ENCODE data around the gene CFAP92. TPM values are rescaled to one million over a fixed set of nuclear protein-coding genes. Genes with fewer than 3 reads are reported as not detected.

Gene CFAP92
- total and polyA plus RNA-seq, 7 experiments from 2014 or later, result 0.10 to 1.4 (median 0.46) TPM

DNA sequence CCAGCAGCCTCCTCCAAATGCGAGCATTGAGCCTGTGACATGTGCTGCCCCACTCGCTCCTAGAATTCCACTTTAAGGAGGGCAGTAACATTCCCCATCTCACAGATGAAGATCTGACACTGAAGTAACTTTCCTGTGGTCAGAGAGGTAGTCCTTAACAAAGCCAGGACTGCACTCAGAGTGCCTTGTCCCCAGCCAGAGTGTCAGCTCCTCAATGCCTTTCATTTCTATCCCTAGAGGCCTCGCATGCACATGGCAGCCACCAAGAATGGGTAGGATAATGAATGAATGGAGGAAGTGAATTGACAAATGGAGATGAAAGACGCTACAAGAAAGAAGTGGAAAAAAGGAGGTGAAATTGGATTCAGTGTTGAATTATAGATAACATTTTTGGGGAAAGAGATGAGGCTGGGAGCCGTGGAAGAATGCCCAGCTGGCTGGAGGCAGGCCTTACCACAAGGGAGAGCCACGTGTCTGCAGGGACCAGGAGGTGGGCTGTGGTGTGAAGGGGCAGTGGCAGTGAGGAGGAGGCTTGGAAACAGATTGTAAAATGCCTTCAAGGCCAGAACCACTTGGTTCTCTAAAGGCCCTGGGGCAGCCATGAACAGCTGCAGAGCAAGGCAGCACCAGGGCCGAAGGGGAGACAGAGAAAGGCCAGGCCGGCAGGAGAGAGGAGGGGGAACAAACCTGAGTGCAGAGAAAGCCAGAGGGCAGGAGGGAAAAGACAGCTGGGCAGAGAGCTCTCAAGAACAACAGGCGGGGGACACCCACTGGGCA lies 10.4 kb downstream of the CFAP92 start:
- Mint-ChIP-seq H3K27ac (peak overlapping the region in 1 of 9 donors; percentile 49), H3K36me3 (no peaks in the 10 kb centered on the region), H3K4me1 (peaks cover 0 to 7% (median 4%) of the 10 kb centered on the region in 7 donors), H3K9me3 (no peaks in the 10 kb centered on the region), H3K27me3 (peaks cover 0 to 9% (median 0%) of the 10 kb centered on the region in 5 donors), H3K4me3 (no peak overlapping the region)
- intact Hi-C loops (cut with micrococcal nuclease), result no loop called here
- ChIA-PET CTCF (no interaction called here), POLR2A (interaction anchor here (0.6 to 0.8 kb wide), 2 partner anchors 15 to 34 kb away, joined by 3 to 4 read pairs; no protein-coding TSS in a partner anchor)
- no peaks in the 10 kb centered on the region for H3K36me3 ChIP-seq (ENCODE audit: control insufficient read depth in 2 of 3, insufficient read depth in 3 of 3, low read length in 3 of 3)
- no peaks in the 10 kb centered on the region for H3K27me3 ChIP-seq (ENCODE audit: control insufficient read depth in 2 of 2, insufficient read depth in 2 of 2, low read length in 2 of 2)
- no peak overlapping the region for H3K4me3 ChIP-seq (ENCODE audit: low read length)
- no peaks in the 10 kb centered on the region for H3K9me3 ChIP-seq (ENCODE audit: control insufficient read depth in 2 of 3, low read length in 3 of 3)
- DNase-seq, result no peak
- H3K4me1 ChIP-seq (ENCODE audit: control insufficient read depth in 2 of 2, insufficient read depth in 2 of 2, low read length in 2 of 2), result no peaks in the 10 kb centered on the region
- no peak overlapping the region for H3K27ac ChIP-seq (ENCODE audit: low read depth, low read length)
- ATAC-seq, result no peak

DNA sequence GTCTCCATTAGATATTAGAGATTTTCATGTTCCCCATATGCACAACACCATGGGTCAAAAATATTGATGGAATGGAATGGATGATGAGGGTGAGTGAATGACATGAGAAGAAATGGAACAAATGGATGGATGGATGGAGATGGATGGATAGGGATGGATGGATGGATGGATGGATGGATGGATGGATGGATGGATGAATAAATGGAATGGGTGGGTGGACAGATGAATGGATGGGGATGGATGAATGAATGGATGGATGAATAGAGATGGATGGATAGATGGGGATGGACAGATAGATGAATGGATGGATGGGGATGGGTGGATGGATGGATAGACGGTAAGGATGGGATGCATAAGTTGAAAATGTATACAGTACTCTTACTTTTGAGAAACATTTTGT lies 18.6 kb downstream of the CFAP92 start:
- no peak overlapping the region for H3K27ac Mint-ChIP-seq
- H3K9me3 ChIP-seq (ENCODE audit: control insufficient read depth in 2 of 3, low read length in 3 of 3), result no peaks in the 10 kb centered on the region
- ATAC-seq (no peak), DNase-seq (no peak)
- no peak overlapping the region for H3K4me3 ChIP-seq (ENCODE audit: low read length)
- H3K27ac ChIP-seq (ENCODE audit: low read depth, low read length), result no peak overlapping the region
- H3K27me3 ChIP-seq (ENCODE audit: control insufficient read depth in 2 of 2, insufficient read depth in 2 of 2, low read length in 2 of 2), result peaks cover 0 to 3% of the 10 kb centered on the region in 2 donors
- ChIA-PET POLR2A (no interaction called here), CTCF (interaction anchor here (2.6 kb wide), 1 partner anchor 41 kb away, joined by 8 read pairs; no protein-coding TSS in a partner anchor)
- intact Hi-C loops (cut with micrococcal nuclease), result loop anchor here in 1 of 2 donors (10.0 kb wide), 1 partner anchor 110 kb away; no protein-coding TSS in a partner anchor
- H3K4me3 Mint-ChIP-seq, result no peak overlapping the region
- peaks cover 0 to 2% (median 0%) of the 10 kb centered on the region in 11 donors for H3K9me3 Mint-ChIP-seq
- peaks cover 0 to 2% (median 1%) of the 10 kb centered on the region in 7 donors for H3K4me1 Mint-ChIP-seq
- H3K36me3 ChIP-seq (ENCODE audit: control insufficient read depth in 2 of 3, insufficient read depth in 3 of 3, low read length in 3 of 3), result no peaks in the 10 kb centered on the region
- peaks cover 0 to 24% (median 0%) of the 10 kb centered on the region in 5 donors for H3K27me3 Mint-ChIP-seq
- H3K36me3 Mint-ChIP-seq, result no peaks in the 10 kb centered on the region
- no peaks in the 10 kb centered on the region for H3K4me1 ChIP-seq (ENCODE audit: control insufficient read depth in 2 of 2, insufficient read depth in 2 of 2, low read length in 2 of 2)

DNA sequence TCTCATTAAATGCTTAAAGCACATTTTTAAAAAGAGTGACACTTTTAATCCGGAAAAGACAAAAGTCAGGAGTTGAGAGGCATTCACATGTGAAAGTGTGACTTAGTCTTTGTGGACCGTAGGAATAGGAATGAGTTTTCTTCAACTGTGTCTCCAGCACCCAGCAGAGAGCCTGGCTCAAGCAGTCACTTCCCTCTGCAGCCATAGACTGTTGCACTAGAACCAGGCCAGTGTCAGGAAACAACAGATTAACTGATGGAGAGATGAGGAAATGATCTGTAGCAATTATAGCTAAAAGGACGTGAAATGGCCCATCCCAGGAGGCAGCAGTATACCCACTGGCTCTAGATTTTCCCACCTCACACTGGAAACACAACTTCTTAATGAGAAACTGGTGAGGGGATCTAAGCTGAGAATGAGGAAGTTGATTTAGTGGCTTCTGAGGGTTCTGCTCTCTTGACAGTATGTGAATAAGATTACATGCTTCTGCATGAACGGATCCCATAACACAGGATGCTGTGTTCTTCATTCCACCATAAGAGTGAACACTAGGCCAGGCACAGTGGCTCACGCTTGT lies 19.8 kb downstream of the CFAP92 start:
- H3K4me3 ChIP-seq (ENCODE audit: low read length), result no peak overlapping the region
- CTCF ChIA-PET, result interaction anchor here (0.6 kb wide), 1 partner anchor 204 kb away, joined by 3 read pairs; no protein-coding TSS in a partner anchor
- H3K4me1 Mint-ChIP-seq, result peaks cover 0 to 7% (median 6%) of the 10 kb centered on the region in 7 donors
- H3K4me3 Mint-ChIP-seq, result no peak overlapping the region
- H3K27ac Mint-ChIP-seq, result peak overlapping the region in 1 of 9 donors; percentile 4
- no peak overlapping the region for H3K27ac ChIP-seq (ENCODE audit: low read depth, low read length)
- H3K4me1 ChIP-seq (ENCODE audit: control insufficient read depth in 2 of 2, insufficient read depth in 2 of 2, low read length in 2 of 2), result no peaks in the 10 kb centered on the region
- ATAC-seq (peak; percentile 50), DNase-seq (no peak)
- intact Hi-C loops (cut with micrococcal nuclease), result loop anchor here in 1 of 2 donors (5.0 to 10.0 kb wide), 2 partner anchors 111 to 343 kb away; a partner anchor contains a TSS
- no peaks in the 10 kb centered on the region for H3K36me3 Mint-ChIP-seq
- peaks cover 0 to 3% of the 10 kb centered on the region in 2 donors for H3K27me3 ChIP-seq (ENCODE audit: control insufficient read depth in 2 of 2, insufficient read depth in 2 of 2, low read length in 2 of 2)
- no peaks in the 10 kb centered on the region for H3K36me3 ChIP-seq (ENCODE audit: control insufficient read depth in 2 of 3, insufficient read depth in 3 of 3, low read length in 3 of 3)
- H3K27me3 Mint-ChIP-seq, result peaks cover 0 to 26% (median 0%) of the 10 kb centered on the region in 5 donors
- no peaks in the 10 kb centered on the region for H3K9me3 ChIP-seq (ENCODE audit: control insufficient read depth in 2 of 3, low read length in 3 of 3)
- H3K9me3 Mint-ChIP-seq, result peaks cover 0 to 2% (median 0%) of the 10 kb centered on the region in 11 donors
- POLR2A ChIA-PET, result interaction anchor here (0.8 kb wide), 1 partner anchor 42 kb away, joined by 4 read pairs; no protein-coding TSS in a partner anchor

DNA sequence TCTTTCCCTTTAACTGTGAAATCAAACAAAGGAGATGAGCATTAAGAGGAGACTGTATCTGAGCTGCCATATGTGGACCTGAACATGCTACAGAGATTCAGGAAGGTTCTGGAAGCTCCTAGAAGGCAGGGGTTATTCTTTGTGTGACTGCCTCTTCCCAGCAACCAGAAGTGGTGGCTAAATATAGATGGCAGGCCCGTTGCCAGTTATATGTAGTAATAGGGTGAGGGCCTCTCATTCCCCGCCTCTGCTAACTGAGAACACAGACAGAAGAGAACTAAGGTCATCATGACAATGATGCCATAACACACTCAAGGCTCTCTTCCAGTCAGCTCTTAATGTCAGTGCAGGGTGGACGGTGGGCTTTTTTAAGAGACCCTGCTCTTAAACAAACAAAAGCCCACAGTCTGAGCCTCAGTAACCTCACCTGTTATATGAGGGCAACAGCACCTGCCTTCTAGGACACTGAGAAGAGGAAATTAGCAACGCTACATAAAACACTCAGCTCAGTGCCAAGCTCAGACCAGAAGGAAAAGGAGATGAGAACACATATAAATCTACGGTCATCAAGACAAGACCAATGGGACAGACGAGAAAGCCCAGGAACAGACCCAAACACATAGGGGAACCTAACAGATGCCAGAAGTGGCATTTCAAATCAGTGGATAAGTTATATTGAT lies 22.3 kb downstream of the CFAP92 start:
- DNase-seq (no peak), ATAC-seq (no peak)
- Mint-ChIP-seq H3K27ac (no peak overlapping the region), H3K4me3 (no peak overlapping the region), H3K27me3 (peaks cover 0 to 13% (median 0%) of the 10 kb centered on the region in 5 donors), H3K4me1 (peaks cover 0 to 7% (median 6%) of the 10 kb centered on the region in 7 donors), H3K9me3 (no peaks in the 10 kb centered on the region), H3K36me3 (no peaks in the 10 kb centered on the region)
- Histone ChIP-seq H3K27me3 (ENCODE audit: control insufficient read depth in 2 of 2, insufficient read depth in 2 of 2, low read length in 2 of 2) (no peaks in the 10 kb centered on the region), H3K36me3 (ENCODE audit: control insufficient read depth in 2 of 3, insufficient read depth in 3 of 3, low read length in 3 of 3) (no peaks in the 10 kb centered on the region), H3K4me3 (ENCODE audit: low read length) (no peak overlapping the region), H3K4me1 (ENCODE audit: control insufficient read depth in 2 of 2, insufficient read depth in 2 of 2, low read length in 2 of 2) (no peaks in the 10 kb centered on the region), H3K9me3 (ENCODE audit: control insufficient read depth in 2 of 3, low read length in 3 of 3) (no peaks in the 10 kb centered on the region), H3K27ac (ENCODE audit: low read depth, low read length) (no peak overlapping the region)
- ChIA-PET POLR2A (interaction anchor here (1.0 to 5.6 kb wide), 8 partner anchors 23 to 345 kb away, joined by 3 to 48 read pairs (median 7); partner anchors contain the start of genes CFAP92 and COPG1), CTCF (interaction anchor here (0.6 to 6.4 kb wide), 24 partner anchors 10 to 352 kb away, joined by 3 to 127 read pairs (median 8); partner anchors contain the start of genes CFAP92 and COPG1)
- intact Hi-C loops (cut with micrococcal nuclease), result loop anchor here (2.0 to 10.0 kb wide), 4 partner anchors 55 to 857 kb away; a partner anchor contains a TSS

DNA sequence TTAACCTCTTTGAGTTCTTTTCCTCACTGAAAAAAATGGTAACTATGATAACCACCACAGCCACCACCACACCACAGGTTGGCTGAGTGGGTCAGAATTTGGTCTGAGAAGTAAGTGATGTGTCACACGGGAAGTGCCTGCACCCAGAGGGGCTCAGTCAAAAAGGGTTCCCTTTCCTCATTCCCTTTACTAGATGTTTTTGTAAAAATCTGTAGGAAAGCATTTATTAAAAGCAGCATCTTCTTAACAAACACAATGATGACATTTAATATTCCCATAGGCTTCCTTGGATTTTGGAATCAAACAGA lies 23.2 kb downstream of the CFAP92 start:
- Mint-ChIP-seq H3K9me3 (no peaks in the 10 kb centered on the region), H3K27me3 (peaks cover 0 to 9% (median 0%) of the 10 kb centered on the region in 5 donors), H3K27ac (no peak overlapping the region), H3K4me3 (no peak overlapping the region), H3K36me3 (no peaks in the 10 kb centered on the region), H3K4me1 (peaks cover 0 to 7% (median 6%) of the 10 kb centered on the region in 7 donors)
- ChIA-PET POLR2A (interaction anchor here (0.6 to 5.6 kb wide), 20 partner anchors 24 to 690 kb away, joined by 3 to 48 read pairs (median 4); partner anchors contain the start of genes CFAP92, COPG1 and RAB43), CTCF (interaction anchor here (0.5 to 6.4 kb wide), 53 partner anchors 11 to 1135 kb away, joined by 3 to 127 read pairs (median 5); partner anchors contain the start of genes CFAP92 and COPG1)
- no peaks in the 10 kb centered on the region for H3K36me3 ChIP-seq (ENCODE audit: control insufficient read depth in 2 of 3, insufficient read depth in 3 of 3, low read length in 3 of 3)
- intact Hi-C loops (cut with micrococcal nuclease), result loop anchor here (1.0 to 10.0 kb wide), 11 partner anchors 46 to 858 kb away; partner anchors contain the start of genes COPG1 (in 1 of the 2) and ISY1 (in 1 of the 2)
- no peaks in the 10 kb centered on the region for H3K4me1 ChIP-seq (ENCODE audit: control insufficient read depth in 2 of 2, insufficient read depth in 2 of 2, low read length in 2 of 2)
- ATAC-seq (no peak), DNase-seq (no peak)
- H3K27ac ChIP-seq (ENCODE audit: low read depth, low read length), result no peak overlapping the region
- H3K9me3 ChIP-seq (ENCODE audit: control insufficient read depth in 2 of 3, low read length in 3 of 3), result no peaks in the 10 kb centered on the region
- H3K4me3 ChIP-seq (ENCODE audit: low read length), result no peak overlapping the region
- H3K27me3 ChIP-seq (ENCODE audit: control insufficient read depth in 2 of 2, insufficient read depth in 2 of 2, low read length in 2 of 2), result no peaks in the 10 kb centered on the region

All from naive thymus-derived CD4-positive, alpha-beta T cell (primary cell).